ENCODE data around the gene POLR1E. TPM values are rescaled to one million over a fixed set of nuclear protein-coding genes. Genes with fewer than 3 reads are reported as not detected.

Gene POLR1E
- total RNA-seq, 1 donor from 2014 or later, result 38.6 TPM

DNA sequence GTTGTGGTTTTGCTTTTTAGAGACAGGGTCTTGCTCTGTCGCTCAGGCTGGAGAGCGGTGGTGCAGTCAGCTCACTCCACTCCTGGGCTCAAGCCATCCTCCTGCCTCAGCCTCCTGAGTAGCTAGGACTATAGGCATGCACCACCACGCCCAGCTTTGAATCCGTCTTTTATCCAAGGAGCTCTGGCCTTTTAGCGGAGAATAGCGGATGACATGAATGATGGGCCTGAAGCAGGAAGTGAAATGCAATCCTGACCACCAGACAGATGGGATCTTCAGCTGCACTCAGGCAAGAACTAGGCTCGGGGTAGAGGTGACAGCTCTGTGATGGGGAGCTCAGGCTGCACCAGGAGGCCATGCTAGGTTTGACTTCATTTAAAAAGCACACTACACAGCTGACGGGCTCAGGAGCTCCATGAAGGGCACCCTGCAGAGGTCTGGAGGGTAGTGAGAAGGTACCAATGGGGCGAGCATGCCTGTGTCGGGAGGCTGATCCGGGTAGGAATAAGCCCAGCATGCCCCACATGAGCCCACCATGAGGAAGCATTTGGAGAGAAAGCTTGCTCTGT lies 21.9 kb downstream of the POLR1E start:
- H3K27me3 ChIP-seq, result no peaks in the 10 kb centered on the region
- no peak overlapping the region for H3K4me3 ChIP-seq
- TF ChIP-seq CTCF (IDR thresholded peaks at IDR 0.05) (no peak), EZH2phosphoT487 (IDR thresholded peaks at IDR 0.05) (no peak), EZH2 (IDR thresholded peaks at IDR 0.05) (no peak)
- no peaks in the 10 kb centered on the region for H3K36me3 ChIP-seq
- H3K4me1 ChIP-seq, result no peaks in the 10 kb centered on the region
- no peaks in the 10 kb centered on the region for H3F3A ChIP-seq (ENCODE audit: low read depth)
- no peak for DNase-seq (ENCODE audit: low spot score)
- Mint-ChIP-seq H3K36me3 (peaks cover 27% of the 10 kb centered on the region), H3K27me3 (ENCODE audit: insufficient read depth, low read depth) (no peaks in the 10 kb centered on the region), H3K27ac (no peak overlapping the region), H3K4me1 (peaks cover 3% of the 10 kb centered on the region), H3K4me3 (no peak overlapping the region), H3K9me3 (no peaks in the 10 kb centered on the region)
- no peaks in the 10 kb centered on the region for H4K20me1 ChIP-seq (ENCODE audit: low read depth)
- H2AFZ ChIP-seq (replicated peaks), result no peak overlapping the region
- no peak overlapping the region for H3K4me2 ChIP-seq
- H3K9me3 ChIP-seq (ENCODE audit: low read depth), result no peaks in the 10 kb centered on the region
- H3K9ac ChIP-seq, result no peak overlapping the region
- no peaks in the 10 kb centered on the region for H3K79me2 ChIP-seq (ENCODE audit: low read depth)
- no peak overlapping the region for H3K27ac ChIP-seq

- Mint-ChIP-seq H3K36me3 (peaks cover 21% of the 10 kb centered on the region), H3K27me3 (ENCODE audit: insufficient read depth, low read depth) (no peaks in the 10 kb centered on the region)
These were observed 22.5 kb downstream of the POLR1E start for GRCh38 chr9:37508135-37508833.

GRCh38 chr9:37508834-37509206 lies 23.1 kb downstream of the POLR1E start:
- no peak for TF ChIP-seq CTCF (IDR thresholded peaks at IDR 0.05)
- TF ChIP-seq EZH2phosphoT487 (IDR thresholded peaks at IDR 0.05), result no peak
- TF ChIP-seq EZH2 (IDR thresholded peaks at IDR 0.05), result no peak

More at GRCh38 chr9:37508135-37508833, 22.5 kb downstream of the POLR1E start:
- no peak overlapping the region for H3K9ac ChIP-seq
- Mint-ChIP-seq H3K9me3 (no peaks in the 10 kb centered on the region), H3K4me3 (no peak overlapping the region), H3K4me1 (peaks cover 8% of the 10 kb centered on the region), H3K27ac (no peak overlapping the region)
- no peak overlapping the region for H3K4me2 ChIP-seq
- TF ChIP-seq EZH2 (IDR thresholded peaks at IDR 0.05) (no peak), CTCF (IDR thresholded peaks at IDR 0.05) (no peak), EZH2phosphoT487 (IDR thresholded peaks at IDR 0.05) (no peak)
- no peaks in the 10 kb centered on the region for H3K79me2 ChIP-seq (ENCODE audit: low read depth)
- H3K4me3 ChIP-seq, result no peak overlapping the region
- no peak for DNase-seq (ENCODE audit: low spot score)
- no peak overlapping the region for H2AFZ ChIP-seq (replicated peaks)
- H3F3A ChIP-seq (ENCODE audit: low read depth), result no peaks in the 10 kb centered on the region
- H3K9me3 ChIP-seq (ENCODE audit: low read depth), result no peaks in the 10 kb centered on the region
- no peak overlapping the region for H3K27ac ChIP-seq
- H3K36me3 ChIP-seq, result no peaks in the 10 kb centered on the region
- H3K4me1 ChIP-seq, result no peaks in the 10 kb centered on the region
- no peaks in the 10 kb centered on the region for H3K27me3 ChIP-seq
- no peaks in the 10 kb centered on the region for H4K20me1 ChIP-seq (ENCODE audit: low read depth)

More at GRCh38 chr9:37508834-37509206, 23.1 kb downstream of the POLR1E start:
- Mint-ChIP-seq H3K27me3 (ENCODE audit: insufficient read depth, low read depth) (no peaks in the 10 kb centered on the region), H3K36me3 (peaks cover 18% of the 10 kb centered on the region), H3K4me3 (no peak overlapping the region), H3K27ac (no peak overlapping the region), H3K4me1 (peaks cover 8% of the 10 kb centered on the region), H3K9me3 (no peaks in the 10 kb centered on the region)
- Histone ChIP-seq H4K20me1 (ENCODE audit: low read depth) (no peaks in the 10 kb centered on the region), H3K9me3 (ENCODE audit: low read depth) (no peaks in the 10 kb centered on the region), H3K27me3 (no peaks in the 10 kb centered on the region), H3K27ac (no peak overlapping the region), H3K9ac (no peak overlapping the region), H2AFZ (replicated peaks) (no peak overlapping the region), H3F3A (ENCODE audit: low read depth) (no peaks in the 10 kb centered on the region), H3K4me1 (no peaks in the 10 kb centered on the region), H3K79me2 (ENCODE audit: low read depth) (no peaks in the 10 kb centered on the region), H3K36me3 (no peaks in the 10 kb centered on the region), H3K4me2 (no peak overlapping the region), H3K4me3 (no peak overlapping the region)
- DNase-seq (ENCODE audit: low spot score), result no peak
